ENCODE results near the gene STK32C.

The STK32C gene

GRCh38 chr10:132184816-132185593 is 122.7 kb downstream of the STK32C start:
- DNase-seq (ENCODE audit: low read depth) = no peak

- no peak for DNase-seq (ENCODE audit: low read depth)
Observed at GRCh38 chr10:132183046-132183445, 124.7 kb downstream of the STK32C start.

GRCh38 chr10:132182591-132182990 is 125.2 kb downstream of the STK32C start:
- no peak for DNase-seq (ENCODE audit: low read depth)

GRCh38 chr10:132181691-132182425 is 125.9 kb downstream of the STK32C start:
- DNase-seq (ENCODE audit: low read depth) = no peak

GRCh38 chr10:132180736-132181135 is 127.0 kb downstream of the STK32C start:
- DNase-seq (ENCODE audit: low read depth) = no peak

GRCh38 chr10:132179551-132180392 is 128.0 kb downstream of the STK32C start:
- no peak for DNase-seq (ENCODE audit: low read depth)

- DNase-seq (ENCODE audit: low read depth) = no peak
Observed at GRCh38 chr10:132178672-132179545, 128.8 kb downstream of the STK32C start.

GRCh38 chr10:132178046-132178445 is 129.7 kb downstream of the STK32C start:
- no peak for DNase-seq (ENCODE audit: low read depth)

- no peak for DNase-seq (ENCODE audit: low read depth)
Observed at GRCh38 chr10:132176623-132177500, 130.9 kb downstream of the STK32C start.

- DNase-seq (ENCODE audit: low read depth) = no peak
Observed at GRCh38 chr10:132175907-132176581, 131.7 kb downstream of the STK32C start.

GRCh38 chr10:132175408-132175807 is 132.3 kb downstream of the STK32C start:
- DNase-seq (ENCODE audit: low read depth) = no peak

- DNase-seq (ENCODE audit: low read depth) = no peak
Observed at GRCh38 chr10:132174237-132174636, 133.5 kb downstream of the STK32C start.

GRCh38 chr10:132173185-132173584 is 134.6 kb downstream of the STK32C start:
- DNase-seq (ENCODE audit: low read depth) = no peak

- DNase-seq (ENCODE audit: low read depth) = no peak
Observed at GRCh38 chr10:132172091-132173066, 135.4 kb downstream of the STK32C start.

GRCh38 chr10:132170561-132171361 is 137.0 kb downstream of the STK32C start:
- no peak for DNase-seq (ENCODE audit: low read depth)

GRCh38 chr10:132169766-132170560 is 137.8 kb downstream of the STK32C start:
- DNase-seq (ENCODE audit: low read depth) = no peak

Measured in iris pigment epithelial cell (primary cell).